K562 (cell line): ENCODE measurements around the gene FBP2. TPM values are rescaled to one million over a fixed set of nuclear protein-coding genes. Genes with fewer than 3 reads are reported as not detected.

Experiments used
- ATAC-seq: fragments of 200-7000 bp; cut with Tn5 transposase; 3 replicates; pipeline ENCODE4 v1.9.1; 2020; ENCODE audit warnings: moderate library complexity
- BruUV-seq: library from RNA; stranded (reverse); fragments of 400-500 nt; replicated peaks from 2 replicates; lab custom pipeline; 2021; lab: Mats Ljungman, UMichigan
- CTCF ChIA-PET: fragments of 300-600 bp; formaldehyde crosslinking; extraction: SDS; loops from one replicate; lab custom pipeline; 2021; ENCODE audit warnings: low intra/inter-chr PET ratio; lab: Yijun Ruan, JAX
- POLR2A ChIA-PET: fragments of 300-600, 350-650 bp; sonication (Branson Sonifier 250); formaldehyde crosslinking; extraction: SDS; loops from one replicate; lab custom pipeline; 2021; ENCODE audit warnings: antibody characterized with exemption, inconsistent platforms; lab: Yijun Ruan, JAX
- DNase-seq, 4 experiments: peaks; one replicate each; pipeline versions ENCODE4 v3.0.0 to v3.0.0-alpha.2; 2011 to 2018; ENCODE audit warnings: low spot score in 3 of 4, mixed read lengths in 3 of 4; ENCODE audit errors: extremely low read depth in 1 of 4
- FAIRE-seq: peaks from 2 replicates; lab custom pipeline; 2011; peaks lifted over from hg19 to GRCh38; lab: Jason Lieb, UNC
- H2AFZ ChIP-seq: 2 replicates; pipeline ENCODE4 v1.6.0; 2011; ENCODE audit warnings: low read depth, low read length, control low read depth, inconsistent platforms
- H3K27ac ChIP-seq: fragments of 200-600 bp; 3 replicates; pipeline ENCODE4 v1.8.0; 2011; ENCODE audit warnings: low read depth, mild to moderate bottlenecking, control low read depth, inconsistent platforms, low read length, moderate library complexity, mixed read lengths; ENCODE audit errors: extremely low read depth
- H3K27me3 ChIP-seq, 2 experiments: fragments of 300-600 bp in 1 of 2; 2 replicates in 1 of 2; 3 replicates in 1 of 2; pipeline versions ENCODE4 v1.6.0 to v1.8.0; 2011; ENCODE audit warnings: inconsistent platforms in 2 of 2, low read length in 2 of 2, mild to moderate bottlenecking in 1 of 2, mixed read lengths in 1 of 2, moderate library complexity in 1 of 2; ENCODE audit not compliant: control insufficient read depth in 2 of 2, insufficient read depth in 2 of 2
- H3K36me3 ChIP-seq: fragments of 300-600 bp; 3 replicates; pipeline ENCODE4 v1.8.0; 2011; ENCODE audit warnings: mild to moderate bottlenecking, low read length, inconsistent platforms; ENCODE audit not compliant: control insufficient read depth, insufficient read depth
- H3K4me1 ChIP-seq, 2 experiments: fragments of 200-600 bp in 1 of 2; replicated peaks in 1 of 2; 2 replicates in 1 of 2; 3 replicates in 1 of 2; pipeline versions ENCODE4 v1.5.1 to v1.8.0; 2011; ENCODE audit warnings: inconsistent platforms in 2 of 2, low read length in 2 of 2, mild to moderate bottlenecking in 1 of 2, mixed read lengths in 1 of 2, moderate library complexity in 1 of 2; ENCODE audit not compliant: control insufficient read depth in 2 of 2, insufficient read depth in 2 of 2
- H3K4me2 ChIP-seq: 2 replicates; pipeline ENCODE4 v1.6.1; 2011; ENCODE audit warnings: low read length, control low read depth, inconsistent platforms, mixed read lengths; ENCODE audit not compliant: insufficient read depth
- H3K4me3 ChIP-seq: fragments of 200-600 bp; sonication (generic), shearing (Covaris generic); 2 replicates; pipeline ENCODE4 v1.5.1; 2016; ENCODE audit warnings: control low read depth, inconsistent platforms
- H3K79me2 ChIP-seq: fragments of 200-600 bp; 3 replicates; pipeline ENCODE4 v1.8.0; 2011; ENCODE audit warnings: low read length, inconsistent platforms; ENCODE audit not compliant: control insufficient read depth, insufficient read depth
- H3K9ac ChIP-seq, 2 experiments: 2 replicates each; pipeline versions ENCODE4 v1.6.0 to v1.6.1; 2011; ENCODE audit warnings: low read depth in 2 of 2, low read length in 2 of 2, control low read depth in 1 of 2, inconsistent platforms in 1 of 2, mild to moderate bottlenecking in 1 of 2, mixed read lengths in 1 of 2; ENCODE audit not compliant: insufficient read depth in 1 of 2
- H3K9me1 ChIP-seq: one replicate; pipeline ENCODE4 v1.6.0; 2011; ENCODE audit warnings: inconsistent platforms, mild to moderate bottlenecking, low read length, moderate library complexity; ENCODE audit not compliant: control insufficient read depth, insufficient read depth
- H3K9me3 ChIP-seq: replicated peaks from 2 replicates; pipeline ENCODE4 v1.5.1; 2011; ENCODE audit warnings: low read depth, low read length, inconsistent platforms; ENCODE audit not compliant: control insufficient read depth, insufficient read depth
- H4K20me1 ChIP-seq: replicated peaks from 2 replicates; pipeline ENCODE4 v1.6.1; 2011; ENCODE audit warnings: low read length, inconsistent platforms, mixed read lengths; ENCODE audit not compliant: control insufficient read depth, insufficient read depth
- ARID1B ChIP-seq: fragments of 450-650 bp; IDR thresholded peaks from 2 replicates; pipeline ENCODE4 v1.6.1; 2016; ENCODE audit warnings: antibody characterized with exemption, mild to moderate bottlenecking, inconsistent platforms
- MGA ChIP-seq: fragments of 450-650 bp; IDR thresholded peaks from 2 replicates; pipeline ENCODE4 v1.6.1; 2016; ENCODE audit warnings: mild to moderate bottlenecking, moderate library complexity
- NR2F6 ChIP-seq: fragments of 450-650 bp; formaldehyde crosslinking; IDR thresholded peaks from 2 replicates; pipeline ENCODE4 v1.4.0; 2020; ENCODE audit warnings: mild to moderate bottlenecking
- RBM25 ChIP-seq: fragments of 200-400 bp; formaldehyde crosslinking; IDR thresholded peaks from 2 replicates; pipeline ENCODE4 v1.6.1; 2018; ENCODE audit warnings: low read length, low read depth, moderate library complexity; ENCODE audit not compliant: severe bottlenecking
- STAG1 ChIP-seq: sonication (generic); formaldehyde crosslinking; IDR thresholded peaks from 2 replicates; pipeline ENCODE4 v1.5.0; 2020; ENCODE audit warnings: missing genetic modification reagents, borderline replicate concordance
- TBL1XR1 ChIP-seq, 2 experiments: IDR thresholded peaks; 2 replicates each; pipeline ENCODE4 v1.6.1; 2012; ENCODE audit warnings: improper control_type of control experiment in 2 of 2, low read length in 2 of 2, mild to moderate bottlenecking in 1 of 2
- XRCC4 ChIP-seq: IDR thresholded peaks from one replicate; pipeline ENCODE4 v1.6.1; 2011; ENCODE audit not compliant: insufficient read depth, insufficient read length; ENCODE audit errors: extremely low read depth
- YBX1 ChIP-seq: fragments of 450-650 bp; IDR thresholded peaks from 2 replicates; pipeline ENCODE4 v1.7.1; 2016; ENCODE audit warnings: mild to moderate bottlenecking
- ZC3H11A ChIP-seq: IDR thresholded peaks from 2 replicates; pipeline ENCODE4 v1.6.1; 2012; ENCODE audit warnings: low read depth, low read length, improper control_type of control experiment
- ZFP30 ChIP-seq: fragments of 250-450 bp; sonication (Bioruptor Pico); IDR thresholded peaks from 2 replicates; pipeline ENCODE4 v1.8.0; 2022; ENCODE audit warnings: moderate library complexity, mild to moderate bottlenecking, inconsistent platforms, borderline replicate concordance
- ZNF184 ChIP-seq: sonication (generic); formaldehyde crosslinking; IDR thresholded peaks from 2 replicates; pipeline ENCODE4 v1.5.0; 2020; ENCODE audit warnings: missing genetic modification reagents
- WGBS: fragments of 100-300 bp; shearing (Covaris generic); methylation state at CpG from one replicate; pipeline ENCODE4 v1.1.6; 2016; ENCODE audit warnings: low coverage, mixed read lengths; ENCODE audit not compliant: insufficient coverage; ENCODE audit errors: missing lambda C conversion rate; 5-methylcytosine and 5-hydroxymethylcytosine counted together
- in situ Hi-C: fragments of 300-500 bp; cut with MboI; formaldehyde crosslinking; loops from 4 replicates; pipeline ENCODE4 v1.15.0; 2018; ENCODE audit warnings: inconsistent platforms, mixed read lengths
- intact Hi-C: fragments of 100-400 bp; cut with micrococcal nuclease; formaldehyde crosslinking; loops from 2 replicates; pipeline ENCODE4 v1.14.2; 2022
- polyA plus RNA-seq, 8 experiments: library from polyadenylated mRNA; depleted of rRNA in 4 of 8; stranded (reverse) in 5 of 8; unstranded in 3 of 8; fragments of >200 nt; fragmentation: Nextera tagmentation in 2 of 8; fragmentation: Illumina TruSeq in 1 of 8; extraction: Ambion mirVana in 2 of 8; extraction: Trizol in 1 of 8; gene quantifications; 2 replicates each; pipeline versions ENCODE4 v1.2.1 to v1.2.3, GENCODE V29; 2011 to 2014; ENCODE audit warnings: inconsistent platforms in 1 of 8, missing spikeins in 1 of 8
- total RNA-seq, 7 experiments: library from RNA; depleted of rRNA in 6 of 7; stranded (reverse); fragments of >200 nt in 6 of 7; fragmentation: Illumina TruSeq in 2 of 7; extraction: Trizol in 2 of 7; gene quantifications; 2 replicates each; pipeline versions ENCODE4 v1.2.1 to v1.2.3, GENCODE V29; 2011 to 2021; ENCODE audit warnings: low replicate concordance in 1 of 7

Gene FBP2
- total and polyA plus RNA-seq, 9 of the 15 experiments (the other 6 are each of a cell fraction or from before 2014, with no cell fraction given) = 0.06 TPM; not detected in 7

GRCh38 chr9:94643176-94643575 lies 49.6 kb upstream of the FBP2 start:
- WGBS = 2% methylated on average over 8 of the region's 8 CpGs
- CTCF ChIA-PET = no interaction called here
- peaks cover 0 to 13% of the 10 kb centered on the region in 2 experiments; a peak in 2 of 5 replicates for H3K4me1 ChIP-seq

More at GRCh38 chr9:94643176-94643575, 49.6 kb upstream of the FBP2 start:
- H2AFZ ChIP-seq = no peak overlapping the region
- H3K9me3 ChIP-seq = no peaks in the 10 kb centered on the region
- H3K9me1 ChIP-seq = no peaks in the 10 kb centered on the region
- BruUV-seq = no TSS peak
- H3K4me3 ChIP-seq = no peak overlapping the region
- TF ChIP-seq ZFP30 (no peak), ZNF184 (CRISPR knock-in tag) (no peak), XRCC4 (no peak), RBM25 (no peak), YBX1 (no peak), STAG1 (no peak), ZC3H11A (no peak), NR2F6 (CRISPR knock-in tag) (no peak), TBL1XR1 (IDR thresholded peaks at IDR 0.05; ENCODE audit: low read length in 2 of 2) (no peak), MGA (no peak), ARID1B (no peak)
- H3K79me2 ChIP-seq = no peaks in the 10 kb centered on the region
- no peak for FAIRE-seq
- ATAC-seq = no peak
- peaks cover 59 to 85% of the 10 kb centered on the region in 2 experiments for H3K27me3 ChIP-seq
- H3K27ac ChIP-seq = no peak overlapping the region
- in situ Hi-C loops = no loop called here
- POLR2A ChIA-PET = no interaction called here
- H3K4me2 ChIP-seq = no peak overlapping the region
- no peak for DNase-seq
- no peak overlapping the region for H3K9ac ChIP-seq
- H4K20me1 ChIP-seq = no peaks in the 10 kb centered on the region; the same call in none of the 2 replicates
- intact Hi-C loops = no loop called here
- no peaks in the 10 kb centered on the region for H3K36me3 ChIP-seq
